Choroid plexus epithelial cell (primary cell): Measurements from ENCODE around the gene DIS3L.
"Not testable (repeated sequence)": the region's sequence is repeated elsewhere in the genome, so short reads cannot be mapped to it uniquely, and the experiment has no call there.

Experiments used
- DNase-seq: peaks from one replicate; pipeline ENCODE4 v3.0.0-alpha.2; 2010; ENCODE audit warnings: low read depth
- H3K4me3 ChIP-seq: 2 replicates; pipeline ENCODE4 v1.5.1; 2011; ENCODE audit warnings: low read depth, mild to moderate bottlenecking, control low read depth, low read length, moderate library complexity
- TF ChIP-seq, protein P1 (sequence below): conservative IDR thresholded peaks from 2 replicates; pipeline ENCODE4 v1.5.1; 2011; ENCODE audit warnings: low read depth, mild to moderate bottlenecking, control low read depth, inconsistent platforms, low read length, moderate library complexity

Gene DIS3L

GRCh38 chr15:66356359-66357236 is 63.2 kb downstream of the DIS3L start, which contains the start of gene TIPIN:
Gene TIPIN (minus strand): TSS chr15:66356685. CDS start chr15:66352947, 3,738 bp downstream.
- TF ChIP-seq, protein P1, sequence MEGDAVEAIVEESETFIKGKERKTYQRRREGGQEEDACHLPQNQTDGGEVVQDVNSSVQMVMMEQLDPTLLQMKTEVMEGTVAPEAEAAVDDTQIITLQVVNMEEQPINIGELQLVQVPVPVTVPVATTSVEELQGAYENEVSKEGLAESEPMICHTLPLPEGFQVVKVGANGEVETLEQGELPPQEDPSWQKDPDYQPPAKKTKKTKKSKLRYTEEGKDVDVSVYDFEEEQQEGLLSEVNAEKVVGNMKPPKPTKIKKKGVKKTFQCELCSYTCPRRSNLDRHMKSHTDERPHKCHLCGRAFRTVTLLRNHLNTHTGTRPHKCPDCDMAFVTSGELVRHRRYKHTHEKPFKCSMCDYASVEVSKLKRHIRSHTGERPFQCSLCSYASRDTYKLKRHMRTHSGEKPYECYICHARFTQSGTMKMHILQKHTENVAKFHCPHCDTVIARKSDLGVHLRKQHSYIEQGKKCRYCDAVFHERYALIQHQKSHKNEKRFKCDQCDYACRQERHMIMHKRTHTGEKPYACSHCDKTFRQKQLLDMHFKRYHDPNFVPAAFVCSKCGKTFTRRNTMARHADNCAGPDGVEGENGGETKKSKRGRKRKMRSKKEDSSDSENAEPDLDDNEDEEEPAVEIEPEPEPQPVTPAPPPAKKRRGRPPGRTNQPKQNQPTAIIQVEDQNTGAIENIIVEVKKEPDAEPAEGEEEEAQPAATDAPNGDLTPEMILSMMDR: no peak
- peak; percentile 98 for DNase-seq
- H3K4me3 ChIP-seq: peak within 1 kb of the TSS; percentile 85

DNA sequence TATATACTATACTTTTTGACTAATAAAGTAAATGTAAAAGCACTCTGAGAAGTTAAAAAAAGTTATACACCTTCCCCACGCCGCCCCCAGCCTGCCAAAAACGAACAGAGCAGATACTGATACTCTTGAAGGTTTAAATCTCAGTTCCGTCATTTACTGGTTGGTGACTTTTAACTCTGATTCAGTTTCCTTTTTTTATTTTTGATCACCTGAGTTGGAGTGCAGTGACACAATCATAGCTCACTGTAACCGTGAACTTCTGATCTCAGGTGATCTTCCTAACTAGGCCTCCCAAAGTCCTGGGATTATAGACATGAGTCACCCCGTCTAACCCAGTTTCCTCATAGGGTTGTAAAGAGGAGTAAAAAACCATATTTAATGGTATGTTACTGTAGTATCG is 66.4 kb downstream of the DIS3L start:
- TF ChIP-seq, protein P1: no peak
- DNase-seq: no peak
- no peak overlapping the region for H3K4me3 ChIP-seq

DNA sequence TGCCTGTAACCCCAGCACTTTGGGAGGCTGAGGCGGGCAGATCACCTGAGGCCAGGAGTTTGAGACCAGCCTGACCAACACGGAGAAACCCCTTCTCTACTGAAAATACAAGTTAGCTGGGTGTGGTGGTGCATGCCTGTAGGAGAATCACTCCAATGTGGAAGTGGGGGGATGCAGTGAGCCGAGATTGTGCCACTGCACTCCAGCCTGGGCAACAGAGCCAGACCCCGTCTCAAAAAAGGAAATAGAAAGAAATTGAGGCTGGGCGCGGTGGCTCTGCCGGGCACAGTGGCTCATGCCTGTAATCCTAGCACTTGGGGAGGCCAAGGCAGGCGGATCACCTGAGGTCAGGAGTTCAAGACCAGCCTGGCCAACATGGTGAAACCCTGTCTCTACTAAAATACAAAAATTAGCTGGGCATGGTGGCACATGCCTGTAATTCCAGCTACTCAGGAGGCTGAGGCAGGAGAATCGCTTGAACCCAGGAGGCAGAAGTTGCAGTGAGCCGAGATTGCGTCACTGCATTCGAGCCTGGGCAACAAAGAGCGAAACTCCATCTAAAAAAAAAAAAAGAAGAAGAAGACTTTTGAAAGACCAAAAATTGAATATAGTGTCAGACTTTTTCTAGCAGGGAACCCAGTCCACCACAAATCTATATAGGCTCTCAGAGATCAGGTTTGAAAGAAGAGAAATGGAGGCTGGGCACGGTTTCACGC is 68.5 kb downstream of the DIS3L start:
- H3K4me3 ChIP-seq, DNase-seq: not testable (repeated sequence)

DNA sequence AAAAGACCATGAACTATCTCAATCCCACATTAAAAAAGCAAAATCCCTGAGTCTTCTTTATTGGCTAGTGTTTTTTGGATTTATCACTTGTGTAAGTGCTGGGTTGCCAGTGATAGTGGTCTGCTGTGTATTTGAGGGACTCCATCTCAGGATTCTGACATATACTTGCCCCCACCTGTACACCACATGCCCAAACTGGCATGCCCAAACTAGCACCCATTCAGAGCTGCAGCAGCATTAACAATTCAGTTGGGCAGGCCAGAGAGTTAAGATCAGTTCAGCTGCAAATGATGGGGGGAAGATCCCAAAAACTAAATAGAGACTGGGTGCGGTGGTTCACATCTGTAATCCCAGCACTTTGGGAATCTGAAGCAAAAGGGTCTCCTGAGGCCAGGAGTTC is 69.4 kb downstream of the DIS3L start:
- DNase-seq: no peak
- TF ChIP-seq, protein P1: no peak
- no peak overlapping the region for H3K4me3 ChIP-seq

GRCh38 chr15:66364944-66365528 is 71.7 kb downstream of the DIS3L start:
- TF ChIP-seq, protein P1: no peak
- no peak overlapping the region for H3K4me3 ChIP-seq
- no peak for DNase-seq

DNA sequence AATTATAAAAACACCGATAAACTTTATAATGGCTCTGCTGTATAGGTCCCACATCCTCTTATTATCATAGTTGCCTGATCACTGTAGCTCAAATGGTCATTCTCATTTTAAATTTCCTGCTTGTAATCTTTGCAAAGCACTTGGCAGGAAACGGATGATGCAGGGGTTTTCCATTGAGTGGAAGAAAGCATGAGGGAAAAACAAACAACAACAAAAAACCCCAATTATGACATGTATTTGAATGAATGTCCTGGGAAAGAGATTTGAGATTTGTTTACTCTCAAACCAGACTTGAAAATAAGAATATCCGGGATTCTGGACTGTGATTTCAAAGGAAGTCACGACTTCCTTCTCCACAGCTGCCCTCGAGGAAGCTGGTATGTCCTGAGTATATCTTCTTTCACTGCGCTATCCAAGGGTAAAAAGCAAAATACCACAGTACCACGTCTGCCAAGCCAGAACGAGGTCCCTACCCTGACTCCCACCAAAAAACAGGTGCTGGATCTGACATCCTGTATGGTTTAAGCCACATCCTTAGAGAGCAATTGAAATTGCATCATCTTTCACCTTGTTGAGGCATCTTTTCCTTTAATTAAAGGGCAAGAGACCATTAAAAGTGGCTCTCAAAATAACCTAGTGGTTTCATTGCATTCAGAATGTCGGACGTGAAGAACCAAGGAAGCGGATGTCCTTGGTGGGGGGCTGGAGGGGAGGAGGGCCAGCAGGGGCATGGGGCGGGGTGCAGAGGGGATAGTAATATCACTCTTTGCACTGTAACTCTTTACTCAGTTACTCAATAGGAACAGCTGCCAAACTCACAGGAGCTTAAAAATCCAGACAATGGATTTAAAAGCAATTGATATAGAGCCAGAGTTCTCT is 76.6 kb downstream of the DIS3L start:
- peak overlapping the region; percentile 44 for H3K4me3 ChIP-seq
- TF ChIP-seq, protein P1: no peak
- DNase-seq: peak; percentile 55
